H9 (cell line): Measurements from ENCODE around the gene CDKL4. TPM values are rescaled to one million over a fixed set of nuclear protein-coding genes. Genes with fewer than 3 reads are reported as not detected.

Experiments used
- DNase-seq: peaks from one replicate; pipeline ENCODE4 v3.0.0-alpha.2; 2017
- H2AFZ ChIP-seq: one replicate; pipeline ENCODE4 v1.6.1; 2013; ENCODE audit warnings: mild to moderate bottlenecking, low read length, control low read depth, moderate library complexity
- H2AK5ac ChIP-seq: 2 replicates; pipeline ENCODE4 v1.6.1; 2013; ENCODE audit warnings: low read length, control low read depth, mixed read lengths; ENCODE audit not compliant: insufficient read length
- H2BK120ac ChIP-seq: one replicate; pipeline ENCODE4 v1.6.1; 2013; ENCODE audit warnings: low read depth, mild to moderate bottlenecking, low read length, control low read depth, inconsistent platforms; ENCODE audit not compliant: poor library complexity, severe bottlenecking
- H2BK12ac ChIP-seq: 2 replicates; pipeline ENCODE4 v1.6.1; 2013; ENCODE audit warnings: low read length, control low read depth, mixed read lengths, low read depth; ENCODE audit not compliant: insufficient read length
- H2BK15ac ChIP-seq: 2 replicates; pipeline ENCODE4 v1.6.1; 2013; ENCODE audit warnings: low read depth, low read length, control low read depth
- H2BK20ac ChIP-seq: one replicate; pipeline ENCODE4 v1.6.1; 2013; ENCODE audit warnings: low read depth, mild to moderate bottlenecking, low read length, control low read depth, inconsistent platforms; ENCODE audit not compliant: poor library complexity, severe bottlenecking
- H2BK5ac ChIP-seq: 2 replicates; pipeline ENCODE4 v1.6.1; 2013; ENCODE audit warnings: low read length, control low read depth, mixed read lengths; ENCODE audit not compliant: insufficient read length
- H3K14ac ChIP-seq: 2 replicates; pipeline ENCODE4 v1.6.1; 2013; ENCODE audit warnings: low read length, control low read depth; ENCODE audit not compliant: insufficient read depth
- H3K18ac ChIP-seq: 2 replicates; pipeline ENCODE4 v1.6.1; 2013; ENCODE audit warnings: low read depth, mild to moderate bottlenecking, mixed read lengths, low read length, control low read depth; ENCODE audit not compliant: insufficient read length
- H3K23ac ChIP-seq: 2 replicates; pipeline ENCODE4 v1.6.1; 2013; ENCODE audit warnings: low read length, control low read depth, mixed read lengths, low read depth; ENCODE audit not compliant: insufficient read length
- H3K23me2 ChIP-seq: 2 replicates; pipeline ENCODE4 v1.6.1; 2013; ENCODE audit warnings: low read depth, mild to moderate bottlenecking, mixed read lengths, low read length, control low read depth; ENCODE audit not compliant: insufficient read length, poor library complexity, severe bottlenecking
- H3K27ac ChIP-seq: 2 replicates; pipeline ENCODE4 v1.5.1; 2013; ENCODE audit warnings: low read length, control low read depth, mixed read lengths, low read depth; ENCODE audit not compliant: insufficient read length
- H3K27me3 ChIP-seq: 2 replicates; pipeline ENCODE4 v1.6.1; 2013; ENCODE audit warnings: low read length, control low read depth, inconsistent platforms; ENCODE audit not compliant: insufficient read depth
- H3K4ac ChIP-seq: 2 replicates; pipeline ENCODE4 v1.6.1; 2013; ENCODE audit warnings: low read depth, mild to moderate bottlenecking, control low read depth, inconsistent platforms, low read length, moderate library complexity
- H3K4me1 ChIP-seq: 2 replicates; pipeline ENCODE4 v1.6.1; 2013; ENCODE audit warnings: low read length, control low read depth, inconsistent platforms; ENCODE audit not compliant: insufficient read depth
- H3K4me2 ChIP-seq: 2 replicates; pipeline ENCODE4 v1.6.1; 2013; ENCODE audit warnings: low read length, control low read depth, mixed read lengths; ENCODE audit not compliant: insufficient read length, insufficient read depth
- H3K56ac ChIP-seq: 2 replicates; pipeline ENCODE4 v1.6.1; 2013; ENCODE audit warnings: low read depth, mild to moderate bottlenecking, mixed read lengths, low read length, control low read depth; ENCODE audit not compliant: insufficient read length
- H3K79me1 ChIP-seq: 2 replicates; pipeline ENCODE4 v1.6.1; 2013; ENCODE audit warnings: low read depth, mild to moderate bottlenecking, moderate library complexity, low read length, control low read depth, inconsistent platforms; ENCODE audit not compliant: insufficient read depth, poor library complexity, severe bottlenecking
- H3K79me2 ChIP-seq: 2 replicates; pipeline ENCODE4 v1.6.1; 2013; ENCODE audit warnings: low read length, control low read depth, inconsistent platforms; ENCODE audit not compliant: insufficient read depth
- H3K9ac ChIP-seq: 2 replicates; pipeline ENCODE4 v1.6.1; 2013; ENCODE audit warnings: low read length, control low read depth, mixed read lengths; ENCODE audit not compliant: insufficient read length; ENCODE audit errors: extremely low read depth
- H3K9me3 ChIP-seq: one replicate; pipeline ENCODE4 v1.6.1; 2013; ENCODE audit warnings: low read depth, low read length, inconsistent platforms; ENCODE audit not compliant: control insufficient read depth
- H3T11ph ChIP-seq: one replicate; pipeline ENCODE4 v1.6.1; 2013; ENCODE audit warnings: mild to moderate bottlenecking, low read length, control low read depth, inconsistent platforms
- H4K20me1 ChIP-seq: one replicate; pipeline ENCODE4 v1.6.1; 2013; ENCODE audit not compliant: control insufficient read depth, insufficient read length, insufficient read depth
- H4K5ac ChIP-seq: 2 replicates; pipeline ENCODE4 v1.6.1; 2013; ENCODE audit warnings: low read depth, mild to moderate bottlenecking, mixed read lengths, low read length, control low read depth; ENCODE audit not compliant: insufficient read length
- H4K8ac ChIP-seq: replicated peaks from 2 replicates; pipeline ENCODE4 v1.6.1; 2013; ENCODE audit warnings: low read length, control low read depth, mixed read lengths, low read depth; ENCODE audit not compliant: insufficient read length
- H4K91ac ChIP-seq: 2 replicates; pipeline ENCODE4 v1.6.1; 2013; ENCODE audit warnings: low read depth, mild to moderate bottlenecking, moderate library complexity, mixed read lengths, low read length, control low read depth; ENCODE audit not compliant: insufficient read length
- H3K27ac Mint-ChIP-seq, 3 experiments: 2 replicates in 2 of 3; 3 replicates in 1 of 3; pipeline ENCODE4 v1.8.0; 2020 to 2021; ENCODE audit warnings: mixed read lengths in 3 of 3, mild to moderate bottlenecking in 1 of 3, moderate library complexity in 1 of 3
- H3K27me3 Mint-ChIP-seq: 2 replicates; pipeline ENCODE4 v1.8.0; 2021; ENCODE audit warnings: low read depth, mild to moderate bottlenecking, moderate library complexity, mixed read lengths
- H3K36me3 Mint-ChIP-seq, 3 experiments: 2 replicates in 2 of 3; 3 replicates in 1 of 3; pipeline ENCODE4 v1.8.0; 2020 to 2021; ENCODE audit warnings: low read depth in 3 of 3, mixed read lengths in 3 of 3; ENCODE audit not compliant: insufficient read depth in 1 of 3
- H3K4me1 Mint-ChIP-seq, 2 experiments: 2 replicates each; pipeline ENCODE4 v1.8.0; 2020; ENCODE audit warnings: mixed read lengths in 2 of 2
- H3K4me3 Mint-ChIP-seq, 2 experiments: 2 replicates in 1 of 2; 3 replicates in 1 of 2; pipeline ENCODE4 v1.8.0; 2020 to 2021; ENCODE audit warnings: mild to moderate bottlenecking in 2 of 2, mixed read lengths in 2 of 2, moderate library complexity in 1 of 2
- H3K9me3 Mint-ChIP-seq, 2 experiments: 2 replicates in 1 of 2; 3 replicates in 1 of 2; pipeline ENCODE4 v1.8.0; 2020; ENCODE audit warnings: mild to moderate bottlenecking in 2 of 2, mixed read lengths in 2 of 2, moderate library complexity in 1 of 2
- CTCF ChIP-seq: fragments of 200-600 bp; sonication (generic); conservative IDR thresholded peaks from 3 replicates; pipeline ENCODE4 v1.8.0; 2021; ENCODE audit warnings: antibody characterized with exemption, mild to moderate bottlenecking
- WGBS: extraction: QIAGEN DNeasy Blood & Tissue Kit; methylation state at CpG from one replicate; pipeline ENCODE4 v1.1.7; 2013; ENCODE audit warnings: missing lambda C conversion rate, low lambda C conversion rate, mixed read lengths; ENCODE audit not compliant: insufficient read length; ENCODE audit errors: extremely low coverage; 5-methylcytosine and 5-hydroxymethylcytosine counted together
- total RNA-seq: library from RNA; stranded (reverse); gene quantifications from 2 replicates; pipeline ENCODE4 v1.2.1, GENCODE V29; 2021

Gene CDKL4
- total RNA-seq, 1 experiment from 2014 or later, result not detected

GRCh38 chr2:39218391-39218790, 25.4 kb downstream of the CDKL4 start:
- H3K4me1 ChIP-seq, result peaks cover 2% of the 10 kb centered on the region; the same call in 1 of the 2 replicates
- no peak overlapping the region for H3K14ac ChIP-seq
- Mint-ChIP-seq H3K4me3 (no peak overlapping the region), H3K4me1 (peaks cover 12 to 17% of the 10 kb centered on the region in 2 experiments), H3K36me3 (no peaks in the 10 kb centered on the region), H3K27me3 (no peaks in the 10 kb centered on the region), H3K9me3 (0 out of 5 replicates have a peak, but pooled peaks cover 0 to 2% of the 10 kb centered on the region in 2 experiments), H3K27ac (peak overlapping the region in 1 of 3 experiments; percentile 68; a peak in 1 of 7 replicates)
- no peak overlapping the region for H4K8ac ChIP-seq
- H2BK15ac ChIP-seq, result no peak overlapping the region
- no peaks in the 10 kb centered on the region for H4K20me1 ChIP-seq
- H3K27me3 ChIP-seq, result no peaks in the 10 kb centered on the region
- no peak overlapping the region for H3K9ac ChIP-seq
- H3K23ac ChIP-seq, result no peak overlapping the region
- no peak overlapping the region for H2AK5ac ChIP-seq
- no peak overlapping the region for H3K4ac ChIP-seq
- H2BK5ac ChIP-seq, result no peak overlapping the region
- no peak overlapping the region for H2BK20ac ChIP-seq
- no peaks in the 10 kb centered on the region for H3K79me1 ChIP-seq
- no peak for TF ChIP-seq CTCF
- no peak overlapping the region for H4K91ac ChIP-seq
- H3K9me3 ChIP-seq, result no peaks in the 10 kb centered on the region
- no peak overlapping the region for H2BK120ac ChIP-seq
- H3K79me2 ChIP-seq, result no peaks in the 10 kb centered on the region
- H2AFZ ChIP-seq, result no peak overlapping the region
- H3K23me2 ChIP-seq, result no peaks in the 10 kb centered on the region
- H3K27ac ChIP-seq, result no peak overlapping the region
- WGBS, result no CpG with 5 or more reads among the region's 5 CpGs
- DNase-seq, result no peak
- no peak overlapping the region for H3K4me2 ChIP-seq
- no peak overlapping the region for H3K18ac ChIP-seq
- no peak overlapping the region for H3T11ph ChIP-seq
- H4K5ac ChIP-seq, result no peak overlapping the region
- H3K56ac ChIP-seq, result no peak overlapping the region
- no peak overlapping the region for H2BK12ac ChIP-seq
